Measurements from ENCODE around the gene DAPK2. TPM values are rescaled to one million over a fixed set of nuclear protein-coding genes. Genes with fewer than 3 reads are reported as not detected.

The DAPK2 gene
- total RNA-seq, 1 experiment from 2014 or later = 1.4 TPM

DNA sequence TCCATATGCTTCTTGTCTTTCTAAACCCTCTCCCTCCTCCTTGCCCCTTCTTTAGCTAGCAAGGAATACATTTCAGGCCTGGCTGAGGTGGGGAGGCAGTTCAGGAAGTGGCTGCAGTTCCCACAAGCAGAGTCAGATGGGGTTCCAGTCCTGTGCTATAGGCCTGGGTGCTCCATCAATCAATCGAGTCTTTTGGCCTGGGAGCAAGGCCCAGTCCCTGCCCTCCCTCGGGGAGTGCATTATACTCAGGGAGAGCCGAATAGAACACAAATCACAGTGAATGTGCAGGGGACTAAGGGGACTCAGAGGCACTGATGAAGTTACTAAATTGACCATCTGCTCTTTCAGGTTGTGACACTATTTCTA lies 154.5 kb downstream of the DAPK2 start:
- H3K27ac ChIP-seq (ENCODE audit: low read length) = no peak overlapping the region
- H3K4me1 ChIP-seq (ENCODE audit: insufficient read depth, low read length) = peaks cover 6% of the 10 kb centered on the region; the same call in 1 of the 2 replicates
- TF ChIP-seq EZH2phosphoT487 (IDR thresholded peaks at IDR 0.05; ENCODE audit: borderline replicate concordance, low read length) (no peak), EZH2 (IDR thresholded peaks at IDR 0.05; ENCODE audit: low read length, unreplicated experiment) (no peak)
- TF ChIP-seq, protein P1, sequence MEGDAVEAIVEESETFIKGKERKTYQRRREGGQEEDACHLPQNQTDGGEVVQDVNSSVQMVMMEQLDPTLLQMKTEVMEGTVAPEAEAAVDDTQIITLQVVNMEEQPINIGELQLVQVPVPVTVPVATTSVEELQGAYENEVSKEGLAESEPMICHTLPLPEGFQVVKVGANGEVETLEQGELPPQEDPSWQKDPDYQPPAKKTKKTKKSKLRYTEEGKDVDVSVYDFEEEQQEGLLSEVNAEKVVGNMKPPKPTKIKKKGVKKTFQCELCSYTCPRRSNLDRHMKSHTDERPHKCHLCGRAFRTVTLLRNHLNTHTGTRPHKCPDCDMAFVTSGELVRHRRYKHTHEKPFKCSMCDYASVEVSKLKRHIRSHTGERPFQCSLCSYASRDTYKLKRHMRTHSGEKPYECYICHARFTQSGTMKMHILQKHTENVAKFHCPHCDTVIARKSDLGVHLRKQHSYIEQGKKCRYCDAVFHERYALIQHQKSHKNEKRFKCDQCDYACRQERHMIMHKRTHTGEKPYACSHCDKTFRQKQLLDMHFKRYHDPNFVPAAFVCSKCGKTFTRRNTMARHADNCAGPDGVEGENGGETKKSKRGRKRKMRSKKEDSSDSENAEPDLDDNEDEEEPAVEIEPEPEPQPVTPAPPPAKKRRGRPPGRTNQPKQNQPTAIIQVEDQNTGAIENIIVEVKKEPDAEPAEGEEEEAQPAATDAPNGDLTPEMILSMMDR (conservative IDR thresholded peaks at IDR 0.05; ENCODE audit: low read depth, low read length) = no peak
- ChIA-PET POLR2A (ENCODE audit: unreplicated experiment) (no interaction called here), CTCF (interaction anchor here (0.6 kb wide), 1 partner anchor 139 kb away, joined by 3 read pairs; no protein-coding TSS in a partner anchor)
- H3K79me2 ChIP-seq (ENCODE audit: low read length) = no peaks in the 10 kb centered on the region
- no peak overlapping the region for H3K9ac ChIP-seq (ENCODE audit: low read length)
- ATAC-seq (no peak), DNase-seq (no peak)
- H3K4me3 ChIP-seq (ENCODE audit: low read length) = no peak overlapping the region
- H3K9me3 ChIP-seq (ENCODE audit: low read length) = no peaks in the 10 kb centered on the region
- no TSS peak for BruUV-seq (replicated peaks)
- intact Hi-C loops (cut with micrococcal nuclease) = loop anchor here (1.0 to 5.0 kb wide), 3 partner anchors 139 to 279 kb away; no protein-coding TSS in a partner anchor
- H3K4me2 ChIP-seq (ENCODE audit: low read length) = no peak overlapping the region
- H3F3A ChIP-seq (ENCODE audit: low read length, unreplicated experiment) = no peaks in the 10 kb centered on the region
- H2AFZ ChIP-seq (ENCODE audit: low read length) = no peak overlapping the region
- no peaks in the 10 kb centered on the region for H3K36me3 ChIP-seq (ENCODE audit: low read depth, low read length)
- H3K27me3 ChIP-seq (ENCODE audit: low read length) = no peaks in the 10 kb centered on the region
- no peaks in the 10 kb centered on the region for H3K9me2 ChIP-seq (replicated peaks; ENCODE audit: low read length)
- H4K20me1 ChIP-seq (ENCODE audit: low read length) = no peaks in the 10 kb centered on the region

DNA sequence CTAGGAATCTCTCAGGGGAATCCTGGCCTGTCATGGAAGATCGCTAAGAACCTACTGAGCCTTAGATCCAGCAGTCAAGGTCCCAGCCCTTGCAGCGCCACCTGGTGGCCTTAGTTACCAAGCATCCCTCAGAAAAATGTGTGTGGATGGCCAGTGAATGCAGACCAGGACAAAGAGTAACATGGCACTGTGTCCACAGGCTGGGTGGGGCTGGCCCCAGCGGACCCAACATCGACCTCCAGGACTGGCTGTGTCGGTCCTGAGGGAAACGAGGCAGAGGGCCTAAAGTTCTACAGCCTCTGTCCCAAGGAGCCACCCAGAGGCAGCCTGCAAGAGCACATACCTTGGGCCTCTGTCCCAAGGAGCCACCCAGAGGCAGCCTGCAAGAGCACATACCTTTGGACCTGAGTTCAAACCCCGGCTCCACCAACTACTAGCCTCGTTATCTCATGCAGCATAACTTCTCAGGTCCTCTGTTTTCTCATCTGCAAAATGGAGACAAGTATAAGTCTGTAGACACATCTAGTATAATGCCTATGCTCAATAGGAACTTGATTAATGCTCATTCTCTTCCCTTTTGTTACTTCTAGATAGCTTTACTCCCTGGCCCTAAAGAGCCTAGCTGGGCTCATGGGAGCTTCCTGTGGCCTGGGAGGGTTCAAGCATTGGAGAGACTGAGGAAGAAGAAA lies 155.1 kb downstream of the DAPK2 start:
- ChIA-PET CTCF (interaction anchor here (0.6 kb wide), 1 partner anchor 139 kb away, joined by 3 read pairs; no protein-coding TSS in a partner anchor), POLR2A (ENCODE audit: unreplicated experiment) (no interaction called here)
- Histone ChIP-seq H3K4me3 (ENCODE audit: low read length) (no peak overlapping the region), H3K27ac (ENCODE audit: low read length) (no peak overlapping the region), H3K9me2 (replicated peaks; ENCODE audit: low read length) (no peaks in the 10 kb centered on the region), H3K4me1 (ENCODE audit: insufficient read depth, low read length) (0 out of 2 replicates have a peak, but pooled peaks cover under 1% of the 10 kb centered on the region), H3K36me3 (ENCODE audit: low read depth, low read length) (no peaks in the 10 kb centered on the region), H3K79me2 (ENCODE audit: low read length) (no peaks in the 10 kb centered on the region), H3K9me3 (ENCODE audit: low read length) (no peaks in the 10 kb centered on the region), H3F3A (ENCODE audit: low read length, unreplicated experiment) (no peaks in the 10 kb centered on the region), H3K27me3 (ENCODE audit: low read length) (no peaks in the 10 kb centered on the region), H3K4me2 (ENCODE audit: low read length) (no peak overlapping the region), H4K20me1 (ENCODE audit: low read length) (no peaks in the 10 kb centered on the region), H2AFZ (ENCODE audit: low read length) (no peak overlapping the region), H3K9ac (ENCODE audit: low read length) (no peak overlapping the region)
- TF ChIP-seq, protein P1 (conservative IDR thresholded peaks at IDR 0.05; ENCODE audit: low read depth, low read length) = peak; percentile 86
- no peak for TF ChIP-seq EZH2 (IDR thresholded peaks at IDR 0.05; ENCODE audit: low read length, unreplicated experiment)
- no TSS peak for BruUV-seq (replicated peaks)
- intact Hi-C loops (cut with micrococcal nuclease) = loop anchor here (1.0 to 5.0 kb wide), 3 partner anchors 138 to 279 kb away; no protein-coding TSS in a partner anchor
- peak; percentile 81 for DNase-seq
- ATAC-seq = peak; percentile 93

DNA sequence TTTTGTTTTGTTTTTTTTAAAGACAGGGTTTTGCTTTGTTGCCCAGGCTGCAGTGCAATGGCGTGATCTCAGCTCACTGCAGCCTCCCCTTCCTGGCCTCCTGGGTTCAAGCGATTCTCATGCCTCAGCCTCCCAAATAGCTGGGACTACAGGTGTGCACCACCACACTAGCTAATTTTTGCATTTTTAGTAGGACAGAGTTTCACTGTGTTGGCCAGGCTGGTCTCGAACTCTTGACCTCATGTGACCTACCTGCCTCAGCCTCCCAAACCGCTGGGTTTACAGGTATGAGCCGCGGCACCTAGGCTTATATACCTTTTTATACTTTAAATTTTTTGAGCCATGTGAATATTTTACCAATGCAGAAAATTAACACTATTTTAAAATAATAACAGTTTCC lies 155.7 kb downstream of the DAPK2 start:
- Histone ChIP-seq H3F3A (ENCODE audit: low read length, unreplicated experiment) (no peaks in the 10 kb centered on the region), H3K27ac (ENCODE audit: low read length) (no peak overlapping the region), H3K4me1 (ENCODE audit: insufficient read depth, low read length) (no peaks in the 10 kb centered on the region), H3K79me2 (ENCODE audit: low read length) (no peaks in the 10 kb centered on the region), H3K9ac (ENCODE audit: low read length) (no peak overlapping the region), H3K36me3 (ENCODE audit: low read depth, low read length) (no peaks in the 10 kb centered on the region), H3K27me3 (ENCODE audit: low read length) (no peaks in the 10 kb centered on the region), H3K9me3 (ENCODE audit: low read length) (no peaks in the 10 kb centered on the region), H3K9me2 (replicated peaks; ENCODE audit: low read length) (no peaks in the 10 kb centered on the region), H3K4me2 (ENCODE audit: low read length) (no peak overlapping the region), H2AFZ (ENCODE audit: low read length) (no peak overlapping the region), H3K4me3 (ENCODE audit: low read length) (no peak overlapping the region), H4K20me1 (ENCODE audit: low read length) (no peaks in the 10 kb centered on the region)
- POLR2A ChIA-PET (ENCODE audit: unreplicated experiment) = no interaction called here
- intact Hi-C loops (cut with micrococcal nuclease) = loop anchor here (1.0 to 5.0 kb wide), 3 partner anchors 138 to 278 kb away; no protein-coding TSS in a partner anchor
- CTCF ChIA-PET = no interaction called here
- ATAC-seq = no peak
- TF ChIP-seq, protein P1 (conservative IDR thresholded peaks at IDR 0.05; ENCODE audit: low read depth, low read length) = no peak
- TF ChIP-seq EZH2phosphoT487 (IDR thresholded peaks at IDR 0.05; ENCODE audit: borderline replicate concordance, low read length) = no peak
- TF ChIP-seq EZH2 (IDR thresholded peaks at IDR 0.05; ENCODE audit: low read length, unreplicated experiment) = no peak
- BruUV-seq (replicated peaks) = no TSS peak
- no peak for DNase-seq
